HEK293T (cell line): ENCODE results near the gene NLRX1.

Experiments
- ARNT ChIP-seq: fragments of 450-650 bp; IDR thresholded peaks from 2 replicates; pipeline ENCODE4 v1.6.1; 2017; ENCODE audit warnings: mild to moderate bottlenecking
- BHLHE40 ChIP-seq: fragments of 450-650 bp; IDR thresholded peaks from 2 replicates; pipeline ENCODE4 v1.6.1; 2016; ENCODE audit warnings: mild to moderate bottlenecking, moderate library complexity, borderline replicate concordance
- CTBP1 ChIP-seq: fragments of 450-650 bp; IDR thresholded peaks from 2 replicates; pipeline ENCODE4 v1.6.1; 2016; ENCODE audit warnings: borderline replicate concordance
- FOXA1 ChIP-seq: fragments of 450-650 bp; IDR thresholded peaks from 2 replicates; pipeline ENCODE4 v1.6.1; 2016; ENCODE audit warnings: mild to moderate bottlenecking
- FOXK2 ChIP-seq: fragments of 450-650 bp; IDR thresholded peaks from 2 replicates; pipeline ENCODE4 v1.6.1; 2016; ENCODE audit warnings: mild to moderate bottlenecking
- SP1 ChIP-seq: fragments of 450-650 bp; IDR thresholded peaks from 2 replicates; pipeline ENCODE4 v1.6.1; 2017
- TARDBP ChIP-seq: fragments of 450-650 bp; IDR thresholded peaks from 2 replicates; pipeline ENCODE4 v1.6.1; 2016
- ZNF384 ChIP-seq: fragments of 450-650 bp; IDR thresholded peaks from 2 replicates; pipeline ENCODE4 v1.6.1; 2016

GRCh38 chr11:119156496-119156895 lies 12.0 kb upstream of the NLRX1 start:
- TF ChIP-seq ARNT (no peak), FOXA1 (no peak), SP1 (no peak), TARDBP (no peak), FOXK2 (no peak), BHLHE40 (no peak), ZNF384 (no peak), CTBP1 (no peak)
